Motor neuron (in vitro differentiated cells): ENCODE measurements around the gene ETS1. TPM values are rescaled to one million over a fixed set of nuclear protein-coding genes. Genes with fewer than 3 reads are reported as not detected.

Experiments used
- ATAC-seq, 8 experiments: fragments of 200-7000 bp; cut with Tn5 transposase; replicated peaks in 6 of 8; 2 replicates each; pipeline ENCODE4 v1.8.0; 2021; ENCODE audit warnings: mild to moderate bottlenecking in 8 of 8, moderate library complexity in 8 of 8
- H3K27ac ChIP-seq, 2 donors: fragments of 250-450 bp; sonication (Bioruptor Pico); 2 replicates each; pipeline ENCODE4 v1.9.0; 2021; ENCODE audit warnings: antibody characterized with exemption in 2 of 2, mild to moderate bottlenecking in 2 of 2, moderate library complexity in 1 of 2
- H3K4me1 ChIP-seq, 2 donors: fragments of 250-450 bp; sonication (Bioruptor Pico); replicated peaks in 1 of 2; 2 replicates each; pipeline ENCODE4 v1.6.1; 2021; ENCODE audit warnings: antibody characterized with exemption in 2 of 2, mild to moderate bottlenecking in 2 of 2, moderate library complexity in 1 of 2
- H3K4me3 ChIP-seq, 5 donors: fragments of 250-450 bp; sonication (Bioruptor Pico); 2 replicates each; pipeline ENCODE4 v1.9.0; 2021; ENCODE audit warnings: antibody characterized with exemption in 5 of 5, mild to moderate bottlenecking in 5 of 5, moderate library complexity in 4 of 5
- WGBS, 10 experiments: fragments of 450-650 bp; shearing (Covaris generic); methylation state at CpG; one replicate each; pipeline ENCODE4 v1.0.0; 2022; 5-methylcytosine and 5-hydroxymethylcytosine counted together
- in situ Hi-C, 9 experiments: fragments of 400-800 bp; cut with MboI; loops; one replicate each; pipeline ENCODE4 v1.15.0; 2021; ENCODE audit warnings: low sequenced_read_pairs in 9 of 9, low pct_unique_long_range_greater_than_20kb in 2 of 9; ENCODE audit not compliant: unreplicated experiment in 9 of 9
- total RNA-seq, 8 experiments: library from RNA; unstranded; fragments of 300-600 nt; gene quantifications; 2 replicates each; pipeline versions ENCODE4 v1.2.3 to v1.2.4, GENCODE V29; 2022

The ETS1 gene
- total RNA-seq, 8 experiments from 2014 or later, result 0.11 to 18.4 (median 3.4) TPM

DNA sequence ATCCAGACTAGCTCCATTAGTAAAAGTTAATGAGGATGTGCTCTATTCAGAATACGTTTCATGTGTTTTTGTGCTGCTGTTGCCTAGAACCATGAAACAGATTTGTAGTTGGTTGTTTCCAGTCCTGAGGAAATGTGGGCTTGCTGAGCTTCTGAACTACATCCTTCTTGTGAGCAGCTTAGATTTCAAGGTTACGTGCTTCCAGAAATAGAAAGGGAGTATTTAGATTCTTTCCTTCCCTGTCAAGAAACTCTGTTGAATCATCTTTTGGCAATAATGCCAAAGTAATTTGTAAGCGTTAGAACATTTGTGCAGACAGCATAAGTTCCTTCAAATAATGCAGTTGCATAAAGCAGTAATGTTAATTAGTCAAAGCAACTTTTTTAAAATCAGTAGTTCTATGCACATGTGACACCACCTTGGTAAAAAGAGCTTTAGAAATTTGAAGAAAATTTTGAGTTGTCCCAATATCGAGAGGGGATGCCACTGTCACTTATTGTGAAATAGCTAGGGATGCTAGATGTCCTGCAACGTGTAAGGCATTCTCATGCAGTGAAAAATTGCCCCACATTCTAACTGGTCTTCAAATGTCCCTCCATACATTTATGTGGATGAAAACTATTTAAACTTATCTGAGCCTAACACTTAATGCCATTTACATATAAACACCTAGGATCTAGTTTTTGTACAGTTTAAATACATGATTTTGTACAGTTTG lies 169.6 kb downstream of the ETS1 start:
- peaks cover 4 to 5% of the 10 kb centered on the region in 2 donors for H3K4me1 ChIP-seq
- in situ Hi-C loops, result no loop called here
- peak in 2 of 8 experiments; percentile 85 to 86 for ATAC-seq
- no peak overlapping the region for H3K27ac ChIP-seq
- 8 to 94% (median 80%) methylated on average over 3 to 5 of the region's 5 CpGs; no CpG with 5 or more reads in 3 of the 10 experiments for WGBS, 10 experiments
- no peak overlapping the region for H3K4me3 ChIP-seq

DNA sequence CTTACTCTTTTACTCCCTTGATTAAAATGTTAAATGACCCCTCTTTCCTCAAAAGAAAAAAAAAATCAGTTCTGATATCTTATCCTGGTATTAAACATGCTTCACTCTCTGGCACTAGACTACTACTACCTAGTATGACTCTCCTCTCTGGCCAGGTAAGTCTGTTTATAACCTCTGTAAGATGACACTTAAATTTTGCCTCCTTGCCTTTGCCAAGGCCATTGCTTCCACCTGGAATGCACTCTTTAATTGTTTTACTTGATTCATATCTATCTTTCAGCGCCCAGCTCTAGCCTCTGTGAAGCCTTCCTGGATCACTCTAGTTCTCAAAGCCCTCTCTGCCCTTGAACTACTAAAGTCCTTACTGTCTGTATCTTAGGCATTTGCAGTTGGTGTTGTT lies 170.4 kb downstream of the ETS1 start:
- WGBS, 10 experiments, result 67 to 100% (median 92%) methylated on average over 1 of the region's 1 CpG; no CpG with 5 or more reads in 4 of the 10 experiments
- ATAC-seq, result no peak
- Histone ChIP-seq H3K4me3 (no peak overlapping the region), H3K27ac (no peak overlapping the region), H3K4me1 (peaks cover 0 to 5% of the 10 kb centered on the region in 2 donors)
- in situ Hi-C loops, result no loop called here

DNA sequence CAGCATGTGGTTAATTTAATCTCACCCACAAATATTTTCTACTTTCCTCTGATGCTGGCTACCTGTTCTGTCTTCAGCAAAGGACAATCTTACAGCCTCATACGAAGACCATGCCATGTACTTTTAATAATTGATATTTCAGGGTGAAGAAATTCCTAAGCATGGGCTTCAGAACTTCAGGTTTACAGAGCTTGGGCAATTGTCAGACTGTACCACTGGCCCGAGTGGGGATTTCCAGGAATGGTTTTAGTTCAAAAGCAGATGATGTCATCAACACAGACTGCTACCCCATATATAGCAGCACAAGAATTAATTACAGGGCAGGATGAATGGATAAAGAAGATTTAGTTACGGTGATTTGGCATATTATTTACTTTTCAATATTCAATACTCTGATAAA lies 171.8 kb downstream of the ETS1 start:
- 60 to 92% (median 84%) methylated on average over 1 to 3 of the region's 3 CpGs for WGBS, 10 experiments
- Histone ChIP-seq H3K4me3 (no peak overlapping the region), H3K27ac (no peak overlapping the region), H3K4me1 (peaks cover 0 to 4% of the 10 kb centered on the region in 2 donors)
- in situ Hi-C loops, result no loop called here
- peak in 5 of 8 experiments; percentile 59 to 86 (median 69) for ATAC-seq

DNA sequence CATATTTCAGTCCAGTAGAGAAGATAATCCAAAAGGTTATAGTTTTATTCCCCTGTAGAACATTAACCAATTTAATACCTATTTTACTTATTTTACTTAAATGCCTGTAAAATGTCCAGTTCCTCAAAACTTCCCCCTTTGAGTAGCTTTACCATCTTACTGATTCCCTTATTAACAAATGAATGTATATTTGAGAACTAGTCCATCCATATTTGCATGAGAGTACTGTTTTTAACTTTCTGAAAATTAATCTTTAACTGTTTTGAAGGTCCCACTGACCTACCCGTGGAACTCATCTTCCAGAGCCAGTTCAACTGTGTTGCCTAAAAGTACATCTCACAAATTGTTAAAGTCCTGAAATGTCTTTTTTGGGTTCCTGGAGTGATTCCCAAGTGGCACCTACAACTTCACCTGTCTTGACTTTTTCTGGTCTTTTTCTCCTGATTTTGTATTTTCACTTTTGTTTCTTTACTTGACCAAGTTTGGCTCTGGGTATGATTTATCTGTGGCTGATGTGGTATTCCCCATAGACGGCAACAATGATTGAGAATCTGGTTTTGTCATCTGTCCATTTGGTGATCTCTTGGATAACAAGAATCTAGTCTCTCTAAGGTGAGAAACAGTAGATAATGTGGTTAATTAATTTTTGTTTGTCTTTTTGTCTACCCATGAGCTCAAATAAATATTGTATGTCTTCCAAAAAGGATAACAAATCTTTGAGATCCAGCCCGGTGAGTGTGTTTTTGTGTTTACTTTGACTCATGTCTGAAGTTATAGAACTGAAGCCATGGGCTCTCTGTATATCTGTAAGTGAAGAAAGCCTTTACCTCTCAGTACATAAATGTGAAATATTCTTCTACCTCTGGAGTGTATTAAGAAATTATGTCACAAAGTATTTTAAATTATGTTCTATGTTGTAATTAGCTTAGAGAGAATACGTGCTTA lies 174.2 kb downstream of the ETS1 start:
- Histone ChIP-seq H3K4me1 (no peaks in the 10 kb centered on the region), H3K27ac (no peak overlapping the region), H3K4me3 (no peak overlapping the region)
- 75 to 100% (median 89%) methylated on average over 1 to 4 of the region's 4 CpGs for WGBS, 10 experiments
- ATAC-seq, result no peak
- in situ Hi-C loops, result no loop called here

DNA sequence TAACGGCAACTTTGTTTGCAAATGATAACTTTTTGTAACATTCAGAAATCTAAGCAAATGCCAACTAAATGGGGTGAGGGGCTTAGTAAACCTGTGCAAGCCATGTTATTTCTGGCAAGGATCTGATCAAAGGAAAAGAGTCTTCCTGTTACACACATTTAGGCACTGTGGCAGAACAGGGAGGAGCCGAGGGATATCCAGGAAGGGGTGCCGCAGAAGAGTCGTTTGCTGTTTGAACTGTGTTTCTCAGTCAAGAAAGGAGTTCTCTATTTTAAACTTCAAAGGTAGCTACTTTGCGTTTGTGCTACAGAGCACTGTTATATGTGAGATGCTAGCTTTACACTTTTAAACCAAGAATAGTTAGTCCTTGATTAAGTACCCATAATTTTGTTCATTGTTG lies 175.5 kb downstream of the ETS1 start:
- no peak for ATAC-seq
- Histone ChIP-seq H3K4me3 (no peak overlapping the region), H3K27ac (no peak overlapping the region), H3K4me1 (no peaks in the 10 kb centered on the region)
- in situ Hi-C loops, result no loop called here
- WGBS, 10 experiments, result 67 to 100% (median 85%) methylated on average over 1 to 5 of the region's 5 CpGs

DNA sequence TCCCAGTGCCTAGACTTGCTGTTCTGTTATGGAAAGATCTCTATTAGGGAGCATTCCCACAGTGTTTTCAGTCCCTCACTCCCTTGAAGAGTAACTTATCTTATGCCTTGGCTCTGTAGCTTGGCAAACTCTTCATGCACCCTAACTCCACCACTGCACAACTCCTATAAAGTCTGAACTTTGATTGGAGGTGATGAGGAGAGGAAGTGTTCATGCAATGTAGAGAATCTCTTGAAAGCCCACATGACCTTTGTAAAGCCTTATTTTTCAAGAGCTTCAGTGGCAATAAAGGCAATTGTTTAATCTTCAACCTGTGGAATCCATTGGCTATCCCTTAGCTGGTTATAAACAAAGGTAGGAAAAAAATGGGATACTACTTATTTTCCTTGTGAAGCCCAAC lies 176.2 kb downstream of the ETS1 start:
- ATAC-seq, result no peak
- H3K4me1 ChIP-seq, result no peaks in the 10 kb centered on the region
- in situ Hi-C loops, result no loop called here
- no peak overlapping the region for H3K27ac ChIP-seq
- no peak overlapping the region for H3K4me3 ChIP-seq

DNA sequence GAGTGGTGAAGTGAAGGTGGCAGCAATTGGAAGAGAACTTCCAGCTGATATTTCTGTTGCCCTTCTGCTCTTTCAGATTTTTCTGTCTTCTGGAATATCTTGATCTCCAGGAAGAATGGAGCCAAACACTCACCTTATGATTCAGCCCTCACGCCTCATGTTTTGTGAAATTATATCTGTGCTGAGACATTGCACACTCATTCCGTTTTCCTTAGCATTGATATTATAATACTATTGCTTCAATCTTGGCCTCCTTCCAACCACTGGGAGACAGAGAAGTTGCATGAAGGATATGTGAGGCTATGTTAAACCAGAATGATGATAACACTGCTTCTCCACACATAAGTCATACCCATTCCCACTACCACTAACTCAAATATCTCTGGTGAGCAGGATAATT lies 177.9 kb downstream of the ETS1 start:
- H3K4me1 ChIP-seq, result peaks cover 3% of the 10 kb centered on the region in 2 donors
- in situ Hi-C loops, result no loop called here
- H3K4me3 ChIP-seq, result no peak overlapping the region
- no peak overlapping the region for H3K27ac ChIP-seq
- peak in 1 of 8 experiments; percentile 14 for ATAC-seq
- WGBS, 10 experiments, result 13 to 100% (median 67%) methylated on average over 1 to 2 of the region's 2 CpGs; no CpG with 5 or more reads in 3 of the 10 experiments

Other genes with a start within 250 kb of the ETS1 start
- 1 to 10 TPM in 3 of 8 experiments, under 1 TPM in 4, not detected in 1; 0.13 to 6.4 (median 0.77) TPM for gene FLI1, start 106.5 kb upstream of the ETS1 start, total RNA-seq